ENCODE measurements around the gene POP4.
A peak's percentile ranks its signal among the peaks of the same experiment; 100 is the strongest.

Gene POP4

GRCh38 chr19:29598496-29598895 lies 7.6 kb upstream of the POP4 start (continued):
- TF ChIP-seq, protein P1, sequence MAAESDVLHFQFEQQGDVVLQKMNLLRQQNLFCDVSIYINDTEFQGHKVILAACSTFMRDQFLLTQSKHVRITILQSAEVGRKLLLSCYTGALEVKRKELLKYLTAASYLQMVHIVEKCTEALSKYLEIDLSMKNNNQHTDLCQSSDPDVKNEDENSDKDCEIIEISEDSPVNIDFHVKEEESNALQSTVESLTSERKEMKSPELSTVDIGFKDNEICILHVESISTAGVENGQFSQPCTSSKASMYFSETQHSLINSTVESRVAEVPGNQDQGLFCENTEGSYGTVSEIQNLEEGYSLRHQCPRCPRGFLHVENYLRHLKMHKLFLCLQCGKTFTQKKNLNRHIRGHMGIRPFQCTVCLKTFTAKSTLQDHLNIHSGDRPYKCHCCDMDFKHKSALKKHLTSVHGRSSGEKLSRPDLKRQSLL (tag by site-specific recombination; IDR thresholded peaks at IDR 0.05): no peak
- TF ChIP-seq OVOL3 (tag by site-specific recombination; IDR thresholded peaks at IDR 0.05): no peak
- TF ChIP-seq ZNF426 (tag by site-specific recombination; IDR thresholded peaks at IDR 0.05): no peak
- TF ChIP-seq, protein P2, sequence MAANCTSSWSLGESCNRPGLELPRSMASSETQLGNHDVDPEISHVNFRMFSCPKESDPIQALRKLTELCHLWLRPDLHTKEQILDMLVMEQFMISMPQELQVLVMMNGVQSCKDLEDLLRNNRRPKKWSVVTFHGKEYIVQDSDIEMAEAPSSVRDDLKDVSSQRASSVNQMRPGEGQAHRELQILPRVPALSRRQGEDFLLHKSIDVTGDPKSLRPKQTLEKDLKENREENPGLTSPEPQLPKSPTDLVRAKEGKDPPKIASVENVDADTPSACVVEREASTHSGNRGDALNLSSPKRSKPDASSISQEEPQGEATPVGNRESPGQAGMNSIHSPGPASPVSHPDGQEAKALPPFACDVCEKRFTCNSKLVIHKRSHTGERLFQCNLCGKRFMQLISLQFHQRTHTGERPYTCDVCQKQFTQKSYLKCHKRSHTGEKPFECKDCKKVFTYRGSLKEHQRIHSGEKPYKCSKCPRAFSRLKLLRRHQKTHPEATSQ (tag by site-specific recombination; IDR thresholded peaks at IDR 0.05): no peak
- TF ChIP-seq, protein P3, sequence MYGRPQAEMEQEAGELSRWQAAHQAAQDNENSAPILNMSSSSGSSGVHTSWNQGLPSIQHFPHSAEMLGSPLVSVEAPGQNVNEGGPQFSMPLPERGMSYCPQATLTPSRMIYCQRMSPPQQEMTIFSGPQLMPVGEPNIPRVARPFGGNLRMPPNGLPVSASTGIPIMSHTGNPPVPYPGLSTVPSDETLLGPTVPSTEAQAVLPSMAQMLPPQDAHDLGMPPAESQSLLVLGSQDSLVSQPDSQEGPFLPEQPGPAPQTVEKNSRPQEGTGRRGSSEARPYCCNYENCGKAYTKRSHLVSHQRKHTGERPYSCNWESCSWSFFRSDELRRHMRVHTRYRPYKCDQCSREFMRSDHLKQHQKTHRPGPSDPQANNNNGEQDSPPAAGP (tag by site-specific recombination; IDR thresholded peaks at IDR 0.05): no peak
- no peak for TF ChIP-seq ZNF157 (tag by site-specific recombination; IDR thresholded peaks at IDR 0.05)
- TF ChIP-seq ZNF660 (tag by site-specific recombination; IDR thresholded peaks at IDR 0.05): no peak

DNA sequence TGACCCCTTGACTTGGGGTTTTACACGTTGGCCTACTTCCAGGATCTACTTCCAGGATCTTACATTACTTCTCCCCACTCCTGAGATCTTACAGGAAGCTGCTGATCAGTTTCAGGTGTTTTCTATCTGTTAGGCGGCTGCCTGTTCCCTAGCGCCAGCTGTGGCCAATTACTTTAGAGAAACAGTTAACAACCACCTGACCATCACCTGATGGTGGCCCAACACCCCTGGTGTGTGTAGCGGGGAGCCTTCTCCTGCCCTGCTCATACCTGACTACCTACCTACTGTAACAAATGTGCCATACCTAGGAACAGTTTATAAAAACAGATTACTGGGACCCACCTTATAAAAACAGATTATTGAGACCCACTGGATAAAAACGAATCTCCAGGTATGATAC lies 2.8 kb upstream of the POP4 start:
- Histone ChIP-seq H3K4me3 (ENCODE audit: low read depth, low read length) (no peak overlapping the region), H3K36me3 (ENCODE audit: control insufficient read depth in 2 of 2, insufficient read depth in 1 of 2, low read length in 2 of 2) (peaks cover 0 to 7% of the 10 kb centered on the region in 2 experiments; a peak in 1 of 3 replicates), H3K4me1 (ENCODE audit: control insufficient read depth, insufficient read depth, low read length) (peaks cover 18% of the 10 kb centered on the region), H3K9me3 (ENCODE audit: control insufficient read depth, insufficient read depth, low read depth, low read length) (no peaks in the 10 kb centered on the region), H3K27ac (ENCODE audit: extremely low read depth, low read depth, low read length) (peak overlapping the region; percentile 28; the same call in 1 of the 2 replicates)
- ChIA-PET POLR2A (no interaction called here), CTCF (interaction anchor here (0.8 to 1.7 kb wide), 5 partner anchors 7 to 113 kb away, joined by 3 to 5 read pairs (median 4); no protein-coding TSS in a partner anchor)
- TF ChIP-seq, protein P3 (tag by site-specific recombination; IDR thresholded peaks at IDR 0.05): no peak
- peak; percentile 79 for TF ChIP-seq ZNF10 (tag by site-specific recombination; IDR thresholded peaks at IDR 0.05)

DNA sequence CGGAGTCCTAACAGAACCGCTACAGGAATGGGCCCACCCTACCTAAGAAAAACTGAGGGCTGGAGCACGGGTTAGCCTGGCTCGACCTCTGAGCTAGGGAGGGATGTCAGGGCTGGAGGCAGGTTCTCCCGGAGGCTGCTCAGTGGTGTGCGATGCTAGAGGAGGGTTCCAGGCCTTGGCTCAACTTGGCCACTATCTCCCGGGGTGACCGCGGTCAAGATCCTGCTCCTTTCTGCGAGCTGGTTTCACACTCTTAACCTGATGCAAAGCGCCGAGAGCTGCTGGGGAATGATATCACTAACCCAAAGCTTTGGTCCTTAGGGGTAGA lies 301 bp downstream of the POP4 start:
- Histone ChIP-seq H3K4me3 (ENCODE audit: low read depth, low read length) (peak overlapping the region; percentile 78), H3K4me1 (ENCODE audit: control insufficient read depth, insufficient read depth, low read length) (peaks cover 18% of the 10 kb centered on the region), H3K27ac (ENCODE audit: extremely low read depth, low read depth, low read length) (peak overlapping the region; percentile 91; the same call in 1 of the 2 replicates), H3K36me3 (ENCODE audit: control insufficient read depth in 2 of 2, insufficient read depth in 1 of 2, low read length in 2 of 2) (peaks cover 24 to 28% of the 10 kb centered on the region in 2 experiments), H3K9me3 (ENCODE audit: control insufficient read depth, insufficient read depth, low read depth, low read length) (no peaks in the 10 kb centered on the region)
- POLR2A ChIA-PET: interaction anchor here (0.6 to 2.9 kb wide), 53 partner anchors 10 to 661 kb away, joined by 3 to 39 read pairs (median 6); partner anchors contain the start of genes C19orf12 and PLEKHF1
- CTCF ChIA-PET: interaction anchor here (0.7 to 8.4 kb wide), 17 partner anchors 11 to 251 kb away, joined by 3 to 299 read pairs (median 4); partner anchors contain the start of genes C19orf12 and PLEKHF1
- TF ChIP-seq ZXDB (tag by site-specific recombination; IDR thresholded peaks at IDR 0.05): 0 out of 2 replicates have a peak, but pooled peaks have one; percentile 6
- TF ChIP-seq, protein P4, sequence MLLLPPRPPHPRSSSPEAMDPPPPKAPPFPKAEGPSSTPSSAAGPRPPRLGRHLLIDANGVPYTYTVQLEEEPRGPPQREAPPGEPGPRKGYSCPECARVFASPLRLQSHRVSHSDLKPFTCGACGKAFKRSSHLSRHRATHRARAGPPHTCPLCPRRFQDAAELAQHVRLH (tag by site-specific recombination; IDR thresholded peaks at IDR 0.05): no peak
- 0 out of 2 replicates have a peak, but pooled peaks have one; percentile 6 for TF ChIP-seq ZEB2 (tag by site-specific recombination; IDR thresholded peaks at IDR 0.05)
- no peak for TF ChIP-seq ZNF600 (tag by site-specific recombination; IDR thresholded peaks at IDR 0.05)
- peak; percentile 81 for TF ChIP-seq ZBTB17 (tag by site-specific recombination; IDR thresholded peaks at IDR 0.05)
- peak; percentile 5; the same call in 1 of the 2 replicates for TF ChIP-seq ZNF639 (tag by site-specific recombination; IDR thresholded peaks at IDR 0.05)
- TF ChIP-seq ZNF24 (tag by site-specific recombination; IDR thresholded peaks at IDR 0.05): no peak; the same call in 1 of the 2 replicates
- peak; percentile 2; the same call in 1 of the 2 replicates for TF ChIP-seq ZBTB20 (tag by site-specific recombination; IDR thresholded peaks at IDR 0.05)
- TF ChIP-seq ZNF19 (tag by site-specific recombination; IDR thresholded peaks at IDR 0.05; ENCODE audit: low read depth): peak; percentile 10; the same call in 1 of the 2 replicates
- 0 out of 2 replicates have a peak, but pooled peaks have one; percentile 4 for TF ChIP-seq ZNF561 (tag by site-specific recombination; IDR thresholded peaks at IDR 0.05; ENCODE audit: borderline replicate concordance)
- TF ChIP-seq, protein P5, sequence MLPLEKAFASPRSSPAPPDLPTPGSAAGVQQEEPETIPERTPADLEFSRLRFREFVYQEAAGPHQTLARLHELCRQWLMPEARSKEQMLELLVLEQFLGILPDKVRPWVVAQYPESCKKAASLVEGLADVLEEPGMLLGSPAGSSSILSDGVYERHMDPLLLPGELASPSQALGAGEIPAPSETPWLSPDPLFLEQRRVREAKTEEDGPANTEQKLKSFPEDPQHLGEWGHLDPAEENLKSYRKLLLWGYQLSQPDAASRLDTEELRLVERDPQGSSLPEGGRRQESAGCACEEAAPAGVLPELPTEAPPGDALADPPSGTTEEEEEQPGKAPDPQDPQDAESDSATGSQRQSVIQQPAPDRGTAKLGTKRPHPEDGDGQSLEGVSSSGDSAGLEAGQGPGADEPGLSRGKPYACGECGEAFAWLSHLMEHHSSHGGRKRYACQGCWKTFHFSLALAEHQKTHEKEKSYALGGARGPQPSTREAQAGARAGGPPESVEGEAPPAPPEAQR (tag by site-specific recombination; IDR thresholded peaks at IDR 0.05): 0 out of 2 replicates have a peak, but pooled peaks have one; percentile 56
- TF ChIP-seq ZNF398 (tag by site-specific recombination; IDR thresholded peaks at IDR 0.05): peak; percentile 80
- TF ChIP-seq ZSCAN16 (tag by site-specific recombination; IDR thresholded peaks at IDR 0.05): 0 out of 2 replicates have a peak, but pooled peaks have one; percentile 8

All from HEK293 (cell line).